ENCODE measurements around the gene ZSWIM4.
"Not testable (repeated sequence)": the region's sequence is repeated elsewhere in the genome, so short reads cannot be mapped to it uniquely, and the experiment has no call there.

Gene ZSWIM4

GRCh38 chr19:13851734-13852114 is 56.5 kb downstream of the ZSWIM4 start:
- not testable (repeated sequence) for DNase-seq

- DNase-seq: not testable (repeated sequence)
Observed at GRCh38 chr19:13852171-13852707, 57.0 kb downstream of the ZSWIM4 start.

- DNase-seq: no peak
Observed at GRCh38 chr19:13856497-13856896, 61.3 kb downstream of the ZSWIM4 start.

- DNase-seq: peak; percentile 17
Observed at GRCh38 chr19:13859361-13859880, 64.2 kb downstream of the ZSWIM4 start.

- DNase-seq: no peak
Observed at GRCh38 chr19:13860679-13861391, 65.6 kb downstream of the ZSWIM4 start.

GRCh38 chr19:13861392-13861713 is 66.1 kb downstream of the ZSWIM4 start:
- DNase-seq: no peak

GRCh38 chr19:13861714-13862531 is 66.7 kb downstream of the ZSWIM4 start:
- DNase-seq: peak; percentile 92

- no peak for DNase-seq
Observed at GRCh38 chr19:13864046-13864666, 68.9 kb downstream of the ZSWIM4 start.

GRCh38 chr19:13864667-13865570 is 69.7 kb downstream of the ZSWIM4 start:
- peak; percentile 21 for DNase-seq

- peak; percentile 22 for DNase-seq
Observed at GRCh38 chr19:13865571-13866462, 70.6 kb downstream of the ZSWIM4 start.

GRCh38 chr19:13866463-13867046 is 71.3 kb downstream of the ZSWIM4 start:
- DNase-seq: no peak

GRCh38 chr19:13868663-13869062 is 73.4 kb downstream of the ZSWIM4 start:
- DNase-seq: no peak

- DNase-seq: no peak
Observed at GRCh38 chr19:13869281-13869680, 74.0 kb downstream of the ZSWIM4 start.

GRCh38 chr19:13870873-13871272 is 75.6 kb downstream of the ZSWIM4 start:
- DNase-seq: no peak

GRCh38 chr19:13872339-13872694 is 77.1 kb downstream of the ZSWIM4 start:
- DNase-seq: no peak

- peak; percentile 26 for DNase-seq
Observed at GRCh38 chr19:13872695-13873389, 77.6 kb downstream of the ZSWIM4 start.

GRCh38 chr19:13873834-13874515 is 78.7 kb downstream of the ZSWIM4 start:
- DNase-seq: no peak

- DNase-seq: no peak
Observed at GRCh38 chr19:13875824-13876223, 80.6 kb downstream of the ZSWIM4 start.

GRCh38 chr19:13876834-13877233 is 81.6 kb downstream of the ZSWIM4 start, which contains the start of gene NANOS3:
Gene NANOS3 (plus strand): TSS chr19:13877134. CDS start chr19:13877249, 115 bp downstream.
- no peak for DNase-seq

GRCh38 chr19:13877303-13877702 is 82.1 kb downstream of the ZSWIM4 start:
- DNase-seq: no peak
